ENCODE results near the gene PTPRE.

PTPRE gene

DNA sequence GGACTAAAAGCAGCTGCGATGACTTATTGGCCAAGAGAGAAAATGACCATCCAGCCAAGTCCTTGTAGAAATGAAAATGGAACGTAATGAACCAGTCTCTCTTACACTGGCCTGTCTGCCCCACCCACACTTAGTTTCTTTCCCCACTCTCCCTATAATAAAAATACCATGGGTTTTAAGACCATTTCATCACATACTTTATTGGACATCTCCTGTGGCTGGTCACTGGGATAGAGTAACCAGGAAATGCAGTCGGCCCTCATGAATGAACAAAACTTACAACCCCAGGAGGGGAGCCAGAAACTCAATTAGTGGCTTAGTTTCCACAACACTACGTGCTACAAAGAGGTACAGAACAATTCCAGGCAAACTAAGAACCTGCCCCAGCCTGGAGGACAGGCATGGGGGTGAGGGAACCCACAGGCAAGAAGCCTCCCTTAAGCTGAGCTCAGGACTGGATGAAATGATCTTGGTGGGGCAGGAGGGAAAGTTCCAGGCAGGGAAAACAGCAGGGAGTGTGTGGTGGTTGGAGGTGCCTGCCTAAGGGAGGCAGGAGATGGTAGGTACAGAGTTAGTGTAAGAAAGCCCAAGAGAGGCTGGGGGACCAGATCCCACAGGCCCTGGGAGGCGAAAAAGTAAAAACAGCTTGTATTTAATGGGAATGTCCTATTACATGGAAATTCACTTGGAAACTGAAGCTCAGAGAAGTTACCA, 189.7 kb downstream of the PTPRE start:
- peak; percentile 23 for DNase-seq (ENCODE audit: low spot score)

DNA sequence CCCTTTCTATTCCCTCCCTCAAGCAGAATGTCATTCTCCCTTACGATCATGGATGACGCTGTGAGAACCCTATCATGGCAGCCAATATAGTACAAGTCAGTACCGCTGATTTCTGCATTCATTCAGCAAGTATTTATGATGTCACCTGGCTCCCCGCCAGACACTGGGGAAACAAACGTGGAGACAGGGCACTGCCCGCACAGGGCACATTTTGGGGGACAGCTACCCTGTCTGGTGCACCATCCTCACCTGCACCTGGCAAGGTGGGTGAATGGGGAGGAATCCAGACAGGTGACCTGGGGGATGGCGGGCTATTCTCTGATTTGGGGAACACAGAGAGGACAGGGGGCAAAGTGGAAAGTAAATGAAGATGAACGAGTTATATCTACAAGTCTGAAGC, 190.9 kb downstream of the PTPRE start:
- no peak for DNase-seq (ENCODE audit: low spot score)

DNA sequence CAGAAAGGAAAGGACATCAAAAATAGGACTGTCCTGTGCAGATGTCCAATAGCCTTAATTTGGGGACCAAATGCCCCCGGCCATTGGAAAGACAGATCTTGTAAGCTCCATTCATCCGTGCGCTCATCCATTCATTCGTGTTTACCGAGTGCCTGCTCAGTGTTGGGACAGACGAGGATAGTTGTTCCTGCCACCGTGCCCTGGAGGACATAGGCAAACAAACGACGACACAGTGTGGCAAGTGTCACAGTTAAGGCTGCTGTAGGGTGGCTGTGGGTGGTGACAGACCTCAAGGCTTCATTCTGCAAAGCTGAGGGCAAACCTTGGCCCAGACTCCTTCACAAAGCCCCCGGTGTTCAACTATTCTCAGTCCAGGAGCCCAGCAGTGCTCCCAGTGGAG, 191.7 kb downstream of the PTPRE start:
- DNase-seq (ENCODE audit: low spot score), result no peak

DNA sequence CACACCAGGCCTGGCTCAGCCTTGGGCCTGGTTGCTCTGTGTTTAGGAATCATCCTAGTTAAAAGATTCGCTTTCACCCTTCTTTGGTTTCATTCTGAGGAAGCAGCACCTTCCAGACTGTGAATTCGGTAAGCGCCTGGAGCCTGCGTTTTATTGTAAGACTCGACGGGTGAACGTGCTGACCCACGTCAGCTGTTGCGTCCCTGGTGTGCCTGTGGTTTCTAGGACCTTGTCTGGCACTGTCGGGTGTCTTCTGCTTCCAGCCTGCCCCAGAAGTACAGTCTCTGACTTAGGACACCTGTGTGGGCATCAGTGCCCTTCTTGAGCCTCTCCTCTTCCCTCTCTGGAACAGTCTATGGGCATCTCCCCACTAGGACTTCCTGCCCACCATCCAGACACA, 193.0 kb downstream of the PTPRE start:
- no peak for DNase-seq (ENCODE audit: low spot score)

DNA sequence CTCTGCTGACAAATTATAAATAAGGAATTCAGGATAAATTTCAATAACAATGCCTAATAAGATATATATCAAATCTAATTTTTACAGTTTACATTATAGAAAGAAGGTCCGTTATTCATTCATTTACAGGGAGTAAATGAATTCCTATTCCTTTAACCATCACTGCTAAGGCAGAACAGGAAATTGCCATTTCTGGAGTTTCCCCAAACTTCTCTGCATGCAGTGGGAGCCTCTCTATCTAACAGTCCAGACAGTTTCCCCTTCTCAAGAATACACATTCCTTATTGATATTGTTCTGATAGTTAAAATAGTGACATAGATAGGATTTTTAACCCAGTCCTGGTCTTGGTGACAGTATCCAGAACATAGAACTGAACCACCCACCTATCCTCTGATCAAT, 195.0 kb downstream of the PTPRE start:
- no peak for DNase-seq (ENCODE audit: low spot score)

DNA sequence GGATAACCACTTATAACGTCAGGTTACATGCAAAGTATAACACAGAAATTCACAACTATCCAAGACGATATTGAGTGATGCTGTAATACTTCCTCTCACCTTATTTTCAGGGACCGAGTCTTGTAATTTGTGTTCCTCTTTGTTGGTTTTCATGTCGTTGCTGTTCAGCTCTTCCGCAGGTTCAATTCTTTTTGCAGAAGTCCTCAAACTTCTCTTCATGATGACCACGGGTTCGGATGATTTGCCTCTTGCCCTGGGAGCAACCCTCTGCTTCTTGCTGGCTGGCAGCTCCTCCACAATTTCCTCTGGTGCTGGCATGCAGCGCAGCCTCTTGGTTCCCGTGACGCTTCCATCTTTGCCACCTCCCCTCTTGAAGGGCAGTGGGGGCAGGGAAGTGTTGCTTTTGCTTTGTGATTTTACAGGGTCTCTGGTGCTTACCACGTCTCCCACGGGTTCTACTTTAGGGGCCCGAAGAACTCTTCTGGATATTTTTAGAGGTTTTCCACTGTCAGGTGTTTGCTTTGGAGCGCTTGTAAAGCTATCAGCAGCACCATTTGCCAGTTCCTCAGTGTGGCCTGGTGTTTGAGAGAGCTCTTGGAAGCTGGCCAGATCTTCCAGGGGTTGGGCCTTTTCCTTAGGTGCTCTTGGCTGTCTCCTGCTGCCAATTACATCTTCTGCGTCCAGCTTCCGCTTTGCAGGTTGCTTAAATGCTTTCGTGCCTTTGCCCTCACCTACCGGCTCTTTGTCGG, 195.8 kb downstream of the PTPRE start:
- no peak for DNase-seq (ENCODE audit: low spot score)

DNA sequence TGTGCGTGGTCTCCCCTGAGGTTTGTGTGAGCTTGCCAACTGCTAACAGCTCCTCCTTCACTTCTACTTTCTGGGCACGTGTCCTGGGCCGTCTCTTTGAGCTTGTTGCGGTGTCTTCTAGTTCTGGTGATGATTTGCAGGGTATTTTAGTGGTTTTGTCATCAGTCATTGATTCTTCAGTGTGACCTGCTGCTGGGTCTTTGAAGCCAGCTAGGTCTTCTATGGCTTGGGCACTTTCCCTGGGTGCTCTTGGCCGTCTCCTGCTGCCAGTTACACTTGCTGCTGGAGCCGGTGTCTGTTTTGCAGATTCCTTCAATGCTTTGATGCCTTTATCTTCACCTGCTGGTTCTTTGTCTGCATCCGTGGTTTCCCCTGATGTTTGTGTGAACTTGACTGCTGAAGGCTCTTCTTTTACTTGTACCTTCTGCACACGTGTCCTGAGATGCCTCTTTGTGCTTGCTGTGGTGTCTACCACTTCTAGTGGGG, 196.4 kb downstream of the PTPRE start:
- DNase-seq (ENCODE audit: low spot score), result no peak

DNA sequence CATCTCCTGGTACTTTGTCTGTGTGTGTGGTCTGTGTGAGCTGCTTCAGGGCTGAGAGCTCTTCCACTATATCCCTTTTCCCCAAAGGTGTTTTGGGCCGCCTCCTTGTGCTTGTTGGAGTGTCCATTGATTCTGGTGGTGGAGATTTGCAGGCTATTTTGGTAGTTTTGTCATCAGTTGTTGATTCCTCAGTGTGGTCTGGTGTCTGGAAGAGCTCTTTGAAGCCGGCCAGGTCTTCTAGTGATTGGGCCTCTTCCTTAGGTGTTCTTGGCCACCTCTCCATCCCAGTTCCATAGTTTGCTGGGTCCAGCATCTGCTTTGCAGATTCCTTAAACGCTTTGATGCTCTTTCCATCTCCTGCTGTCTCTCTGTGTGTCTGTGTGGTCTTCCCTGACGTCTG, 198.5 kb downstream of the PTPRE start:
- DNase-seq (ENCODE audit: low spot score), result no peak

DNA sequence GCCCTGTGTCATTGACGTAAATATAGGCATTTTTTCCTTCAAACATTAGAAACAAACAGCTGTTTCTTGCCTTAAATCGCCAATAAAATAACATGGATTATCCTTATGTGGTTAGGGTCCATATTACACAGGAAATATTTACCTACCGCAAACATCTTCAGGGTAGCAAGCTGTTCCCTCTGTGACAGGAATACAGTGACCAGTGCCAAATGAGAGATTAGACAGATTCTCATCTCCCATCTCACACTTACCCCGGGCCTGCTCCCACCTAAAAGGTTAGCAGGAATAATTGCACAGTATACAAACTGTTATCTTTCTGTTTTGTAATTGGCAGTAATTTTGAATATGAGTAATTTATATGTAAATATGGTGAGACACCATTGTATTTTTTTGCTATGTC, 202.8 kb downstream of the PTPRE start:
- no peak for DNase-seq (ENCODE audit: low spot score)

DNA sequence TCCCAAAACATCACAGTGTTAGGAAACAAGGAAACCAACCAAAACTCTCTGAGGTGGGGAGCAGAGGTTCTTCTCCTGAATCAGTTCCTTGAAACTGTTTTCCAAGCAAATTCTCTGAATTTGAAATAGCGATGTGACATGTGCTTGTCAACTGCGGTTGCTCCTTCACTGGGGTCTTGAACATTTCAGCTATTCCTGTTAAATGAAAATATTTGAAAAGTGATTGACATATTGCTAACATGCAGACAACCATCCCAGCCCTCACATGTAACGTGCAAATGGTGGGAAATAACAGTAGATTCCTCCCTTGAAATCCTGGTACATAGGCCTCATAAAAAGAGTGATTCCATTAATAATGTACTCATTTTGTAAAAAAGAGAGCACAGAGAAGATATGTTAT, 203.4 kb downstream of the PTPRE start:
- no peak for DNase-seq (ENCODE audit: low spot score)

DNA sequence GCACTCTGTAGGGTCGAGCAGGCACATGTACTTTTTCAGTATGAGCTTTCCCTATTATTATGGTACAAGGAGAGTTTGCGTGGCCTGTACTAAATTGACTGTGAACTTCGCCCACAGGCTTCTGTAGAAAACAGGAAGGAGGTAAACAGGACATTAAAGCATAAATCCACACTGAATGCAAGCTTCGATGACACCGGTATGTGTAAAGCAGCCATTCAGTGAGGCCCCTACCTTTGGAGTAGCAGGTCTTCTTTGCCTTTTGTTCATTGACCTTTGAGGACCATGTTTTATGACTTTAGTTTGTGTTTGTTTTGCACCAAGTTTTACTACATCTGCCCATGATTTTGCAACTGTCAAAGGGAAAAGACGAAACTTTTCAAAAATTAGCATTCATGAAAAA, 204.8 kb downstream of the PTPRE start:
- no peak for DNase-seq (ENCODE audit: low spot score)

DNA sequence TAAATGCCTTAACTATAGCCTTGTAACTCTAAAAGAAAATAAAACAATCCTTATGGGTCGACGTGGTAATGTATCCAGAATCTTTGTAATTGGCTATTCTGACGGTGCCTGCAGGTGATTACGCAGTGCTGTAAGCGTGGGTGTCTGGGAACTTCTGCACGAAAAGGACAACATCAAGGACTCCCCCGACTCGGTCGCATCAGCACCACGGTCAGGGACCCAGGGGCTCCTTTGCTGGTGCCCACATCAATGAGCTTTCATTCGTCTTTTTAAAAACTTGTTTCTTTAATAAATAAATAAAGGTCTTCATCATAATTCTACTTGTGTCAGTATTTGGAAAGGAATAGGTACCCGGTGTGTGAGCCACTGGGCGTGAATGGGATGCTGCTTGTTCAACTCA, 206.1 kb downstream of the PTPRE start:
- DNase-seq (ENCODE audit: low spot score), result no peak

DNA sequence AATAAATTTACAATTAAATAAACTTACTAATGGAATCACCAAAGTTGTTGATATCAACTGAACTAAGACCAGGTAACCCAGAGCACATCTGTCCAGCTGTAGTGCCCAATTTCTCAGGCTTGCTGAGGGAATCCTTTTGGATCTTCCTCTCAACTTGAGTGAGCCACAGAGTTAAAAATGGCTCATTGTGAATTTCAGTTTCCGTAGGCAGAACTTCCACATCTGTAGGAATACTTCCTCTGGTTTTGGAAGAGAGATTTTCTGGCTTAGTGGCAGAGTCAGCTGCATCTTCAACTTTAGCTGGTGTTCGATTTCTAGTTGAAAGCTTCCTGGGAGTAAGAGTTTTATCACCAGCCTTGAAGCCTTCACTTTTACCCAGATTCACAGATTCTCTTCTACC, 208.0 kb downstream of the PTPRE start:
- DNase-seq (ENCODE audit: low spot score), result no peak

DNA sequence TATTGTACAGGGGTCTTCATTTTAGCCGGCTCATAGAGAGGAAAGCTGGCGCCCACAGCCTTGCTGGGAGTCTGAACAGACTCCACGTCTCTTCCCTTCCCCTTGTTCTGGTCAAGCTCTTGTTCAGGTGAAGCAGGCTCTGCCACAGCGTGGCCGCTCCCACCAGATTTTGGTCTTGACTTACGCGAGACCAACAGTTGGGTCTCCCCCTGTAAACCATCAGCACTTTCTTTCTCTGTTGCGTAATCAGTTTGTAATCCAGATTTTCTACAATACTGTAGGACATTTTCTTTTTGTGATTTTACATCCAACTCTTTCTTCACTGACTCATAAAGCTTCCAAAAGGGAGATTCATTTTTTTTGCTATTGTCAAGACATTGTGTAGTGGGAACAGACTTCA, 208.5 kb downstream of the PTPRE start:
- DNase-seq (ENCODE audit: low spot score), result no peak

DNA sequence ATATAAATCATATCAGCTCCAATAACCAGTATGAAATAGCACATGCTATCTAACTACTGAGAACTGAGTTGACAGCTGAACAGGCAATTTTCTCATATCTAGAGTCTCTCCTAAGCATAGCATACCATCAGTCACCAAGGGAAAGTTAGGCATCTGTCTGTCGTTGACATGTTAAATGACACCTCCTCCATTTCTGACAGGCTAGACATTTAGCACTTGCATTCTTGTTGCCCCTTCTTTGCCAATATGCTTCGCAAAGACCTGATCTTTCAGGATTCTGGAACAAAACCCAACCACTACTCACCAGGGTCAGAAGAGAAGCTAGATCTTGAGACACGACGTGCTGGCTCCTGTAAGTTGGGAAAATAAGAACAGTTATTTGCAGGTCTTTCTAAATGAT, 209.3 kb downstream of the PTPRE start:
- DNase-seq (ENCODE audit: low spot score), result no peak

DNA sequence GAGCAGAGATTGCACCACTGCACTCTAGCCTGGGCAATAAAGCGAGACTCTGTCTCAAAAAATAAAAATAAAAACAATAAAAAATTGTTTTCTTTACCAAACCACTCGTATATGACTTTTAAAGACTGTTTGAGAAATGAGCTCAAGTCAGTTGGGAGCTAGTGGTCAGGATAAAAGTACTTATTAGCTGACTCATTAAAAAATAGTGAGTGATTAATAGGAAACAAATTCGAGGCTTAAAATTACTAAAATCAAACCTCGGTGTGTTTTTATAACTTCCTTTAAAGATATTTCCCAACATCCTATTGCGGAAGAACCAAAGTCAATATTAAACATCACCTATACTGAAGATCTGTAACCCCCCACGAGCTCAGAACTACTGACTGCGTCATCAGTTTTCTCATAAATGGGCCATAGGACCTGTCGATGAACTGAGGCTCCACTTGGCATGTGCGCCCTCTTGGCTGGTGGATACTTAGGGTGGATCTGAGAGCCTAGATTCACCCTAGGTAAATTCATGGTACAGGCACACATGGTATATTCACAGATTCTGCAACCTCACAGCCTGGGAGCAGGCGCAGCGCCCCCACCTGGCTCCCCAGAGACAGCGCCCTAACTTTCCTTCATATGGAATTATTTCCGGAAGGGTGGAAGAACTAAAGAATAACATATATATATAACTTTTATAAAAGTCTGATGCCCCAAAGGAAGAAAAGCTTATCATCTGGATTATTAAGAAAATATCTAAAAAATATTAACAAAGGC, 210.1 kb downstream of the PTPRE start:
- DNase-seq (ENCODE audit: low spot score), result no peak

DNA sequence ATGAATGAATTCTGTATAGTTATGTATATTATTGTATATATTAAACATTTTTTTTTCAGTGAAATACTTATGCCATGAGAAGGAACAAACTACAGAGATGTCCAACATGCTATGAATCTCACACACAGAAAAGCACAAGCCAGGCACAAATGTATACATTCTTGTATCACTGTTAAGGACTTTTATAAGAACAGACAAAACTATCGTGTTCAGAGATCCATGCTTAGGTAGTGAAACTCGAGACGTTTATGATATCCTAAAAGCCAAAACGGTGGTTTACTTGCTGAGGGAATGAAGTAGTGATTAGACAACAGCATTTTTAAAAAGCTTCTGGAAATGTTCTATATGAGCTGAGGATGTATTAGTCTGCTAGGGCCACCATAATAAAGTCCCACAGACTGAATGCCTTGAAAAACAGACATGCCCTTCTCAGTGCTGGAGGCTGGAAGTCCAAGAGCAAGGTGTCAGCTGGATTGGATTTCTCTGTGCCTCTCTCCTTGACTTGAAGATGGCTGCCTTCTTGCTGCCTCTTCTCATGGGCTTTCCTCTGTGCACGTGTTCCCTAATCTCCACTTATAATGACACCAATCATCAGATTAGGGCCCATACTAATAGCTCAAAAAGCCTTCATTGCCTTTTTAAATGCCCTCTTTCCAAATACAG, 215.0 kb downstream of the PTPRE start:
- DNase-seq (ENCODE audit: low spot score), result no peak

DNA sequence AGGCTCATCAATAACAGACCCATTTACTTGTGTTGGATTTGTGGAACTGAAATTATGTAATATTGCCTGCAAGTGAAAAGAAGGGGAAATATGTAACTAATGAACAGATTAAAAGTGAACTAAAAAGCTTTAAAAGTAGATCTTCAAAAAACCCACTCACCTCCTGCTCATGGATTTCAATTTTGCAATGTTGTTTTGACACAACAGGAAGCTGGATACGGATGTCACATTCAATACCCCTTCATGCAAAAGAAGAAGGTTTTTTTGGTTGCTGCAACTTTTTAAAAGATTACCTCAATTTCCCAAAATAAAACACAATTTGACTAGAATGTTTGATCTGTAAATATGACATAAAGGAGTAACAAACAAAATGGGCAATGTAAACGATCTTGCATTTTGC, 216.0 kb downstream of the PTPRE start:
- no peak for DNase-seq (ENCODE audit: low spot score)

DNA sequence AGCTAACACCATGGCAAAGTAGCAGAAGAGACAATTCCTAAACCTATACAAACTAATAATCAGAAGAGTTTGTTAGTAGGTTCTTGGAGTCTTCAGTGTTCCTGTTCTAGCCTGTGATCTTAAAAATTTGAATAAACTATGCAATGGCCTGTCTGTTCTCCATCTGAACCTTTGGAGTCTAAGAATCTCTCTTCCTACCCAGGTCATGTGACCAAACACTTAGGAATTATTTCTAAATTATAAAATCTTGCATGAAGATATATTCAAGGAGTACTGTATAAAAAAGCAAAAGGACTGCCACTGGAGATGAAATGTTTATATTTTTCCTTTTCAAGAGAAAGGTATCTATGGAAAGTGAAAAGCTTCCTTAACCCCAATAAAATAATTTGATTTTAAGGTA, 216.9 kb downstream of the PTPRE start:
- DNase-seq (ENCODE audit: low spot score), result no peak

DNA sequence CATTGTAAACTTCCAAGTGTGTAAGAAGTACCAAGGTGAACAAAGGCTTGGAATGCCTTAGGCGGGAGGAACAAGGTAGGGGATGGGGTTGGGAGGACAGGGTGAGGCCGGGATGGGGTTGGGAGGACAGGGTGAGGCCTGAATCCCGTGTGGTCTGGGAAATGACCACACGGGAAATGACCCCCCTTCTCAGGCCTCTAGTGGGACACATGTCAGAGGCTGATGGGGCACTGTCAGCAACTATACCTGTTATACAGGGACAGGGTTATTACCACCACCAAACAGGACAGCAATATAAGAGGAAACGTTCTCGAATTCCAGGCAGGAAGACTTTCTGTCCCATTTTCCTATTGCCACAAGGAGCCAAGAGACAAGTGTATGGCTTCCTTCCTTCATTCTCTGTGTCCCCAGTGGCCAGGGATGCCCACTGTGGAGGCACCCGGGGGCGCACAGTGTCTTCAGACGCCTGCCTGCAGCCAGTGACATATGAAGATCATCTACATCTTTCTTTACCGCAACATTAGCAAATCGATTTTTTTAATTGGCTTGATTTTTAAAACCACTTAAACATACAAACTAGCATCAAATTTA, 218.0 kb downstream of the PTPRE start:
- no peak for DNase-seq (ENCODE audit: low spot score)

DNA sequence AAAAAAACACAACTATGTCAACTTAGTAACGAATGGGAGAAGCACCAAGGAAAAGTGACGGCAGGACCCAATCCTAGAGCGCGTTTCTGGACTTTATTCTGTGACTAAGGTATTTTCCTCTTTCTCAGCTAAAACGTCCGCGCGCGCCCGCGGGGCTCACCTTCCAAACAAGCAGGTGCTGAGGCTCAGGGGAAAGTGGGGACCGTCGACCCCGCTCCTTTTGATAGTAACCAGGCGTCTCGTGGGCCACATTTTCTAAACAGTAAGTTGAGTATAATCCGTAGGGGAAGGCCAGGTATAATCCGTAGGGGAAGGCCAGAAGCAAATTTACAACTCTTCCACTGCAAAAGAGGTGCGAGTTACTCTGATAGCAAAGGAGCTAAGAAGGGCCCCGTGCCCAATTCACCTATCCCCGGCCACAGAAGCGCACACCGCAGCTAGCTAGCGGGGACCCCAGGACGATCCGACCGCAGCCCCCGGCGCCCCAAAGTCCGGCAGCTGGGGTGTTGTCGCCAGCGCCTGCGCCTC, 218.6 kb downstream of the PTPRE start:
- peak; percentile 15 for DNase-seq (ENCODE audit: low spot score)

Measured in LoVo (cell line).